HuH-7.5 (cell line): Measurements from ENCODE around the gene SMCHD1.

Source experiments
- DNase-seq: peaks from one replicate; pipeline ENCODE4 v3.0.0; 2011; ENCODE audit warnings: low spot score

The SMCHD1 gene

GRCh38 chr18:2853173-2853925, 197.8 kb downstream of the SMCHD1 start:
- no peak for DNase-seq

- no peak for DNase-seq
Observed at GRCh38 chr18:2853926-2854664, 198.6 kb downstream of the SMCHD1 start.
